ENCODE results near the gene TBPL1. TPM values are rescaled to one million over a fixed set of nuclear protein-coding genes. Genes with fewer than 3 reads are reported as not detected.
"Not testable (repeated sequence)": the region's sequence is repeated elsewhere in the genome, so short reads cannot be mapped to it uniquely, and the experiment has no call there.

The TBPL1 gene
- total RNA-seq, 1 donor from 2014 or later, result 14.5 TPM

GRCh38 chr6:133967835-133968234 lies 14.8 kb downstream of the TBPL1 start:
- DNase-seq (ENCODE audit: missing footprints); intact Hi-C loops (cut with DNase I); ATAC-seq: not testable (repeated sequence)

GRCh38 chr6:133969285-133969920 lies 16.4 kb downstream of the TBPL1 start:
- intact Hi-C loops (cut with DNase I), result no loop called here
- no peak for DNase-seq (ENCODE audit: missing footprints)

GRCh38 chr6:133969921-133970295 lies 16.9 kb downstream of the TBPL1 start:
- no peak for ATAC-seq
- no peak for DNase-seq (ENCODE audit: missing footprints)
- intact Hi-C loops (cut with DNase I), result no loop called here

More at GRCh38 chr6:133969285-133969920, 16.4 kb downstream of the TBPL1 start:
- ATAC-seq, result no peak

GRCh38 chr6:133971861-133972260 lies 18.8 kb downstream of the TBPL1 start:
- ATAC-seq (no peak), DNase-seq (ENCODE audit: missing footprints) (no peak)
- intact Hi-C loops (cut with DNase I), result loop anchor here (2.0 kb wide), 1 partner anchor 19 kb away; the partner anchor contains the start of gene TBPL1

GRCh38 chr6:133972388-133972787 lies 19.4 kb downstream of the TBPL1 start:
- DNase-seq (ENCODE audit: missing footprints) (no peak), ATAC-seq (no peak)
- intact Hi-C loops (cut with DNase I), result loop anchor here (2.0 kb wide), 1 partner anchor 20 kb away; the partner anchor contains the start of gene TBPL1

- no peak for ATAC-seq
- intact Hi-C loops (cut with DNase I), result loop anchor here (1.0 to 2.0 kb wide), 2 partner anchors 21 to 91 kb away; partner anchors contain the start of gene TBPL1
- no peak for DNase-seq (ENCODE audit: missing footprints)
Measured at GRCh38 chr6:133973109-133973971, 20.3 kb downstream of the TBPL1 start.

- ATAC-seq, result peak; percentile 65
- intact Hi-C loops (cut with DNase I), result no loop called here
Measured at GRCh38 chr6:133977983-133978895, 25.2 kb downstream of the TBPL1 start.

GRCh38 chr6:133978896-133979240 lies 25.8 kb downstream of the TBPL1 start:
- intact Hi-C loops (cut with DNase I), result no loop called here
- no peak for ATAC-seq

More at GRCh38 chr6:133977983-133978895, 25.2 kb downstream of the TBPL1 start:
- no peak for DNase-seq (ENCODE audit: missing footprints)

GRCh38 chr6:133979269-133979963 lies 26.4 kb downstream of the TBPL1 start:
- ATAC-seq; intact Hi-C loops (cut with DNase I); DNase-seq (ENCODE audit: missing footprints): not testable (repeated sequence)

More at GRCh38 chr6:133978896-133979240, 25.8 kb downstream of the TBPL1 start:
- no peak for DNase-seq (ENCODE audit: missing footprints)

GRCh38 chr6:133980168-133980567 lies 27.1 kb downstream of the TBPL1 start:
- intact Hi-C loops (cut with DNase I), result no loop called here
- no peak for ATAC-seq
- no peak for DNase-seq (ENCODE audit: missing footprints)

GRCh38 chr6:133983099-133983939 lies 30.3 kb downstream of the TBPL1 start:
- peak; percentile 72 for DNase-seq (ENCODE audit: missing footprints)
- no peak for ATAC-seq
- intact Hi-C loops (cut with DNase I), result no loop called here

GRCh38 chr6:133985970-133986369 lies 32.9 kb downstream of the TBPL1 start:
- no peak for ATAC-seq
- DNase-seq (ENCODE audit: missing footprints), result no peak
- intact Hi-C loops (cut with DNase I), result no loop called here

GRCh38 chr6:133986942-133987341 lies 33.9 kb downstream of the TBPL1 start:
- no peak for ATAC-seq

GRCh38 chr6:133989525-133989924 lies 36.5 kb downstream of the TBPL1 start:
- ATAC-seq, result no peak
- intact Hi-C loops (cut with DNase I), result no loop called here

More at GRCh38 chr6:133986942-133987341, 33.9 kb downstream of the TBPL1 start:
- DNase-seq (ENCODE audit: missing footprints), result no peak
- intact Hi-C loops (cut with DNase I), result no loop called here

GRCh38 chr6:133990321-133990720 lies 37.3 kb downstream of the TBPL1 start:
- ATAC-seq (no peak), DNase-seq (ENCODE audit: missing footprints) (no peak)

More at GRCh38 chr6:133989525-133989924, 36.5 kb downstream of the TBPL1 start:
- DNase-seq (ENCODE audit: missing footprints), result no peak

GRCh38 chr6:133991096-133991593 lies 38.1 kb downstream of the TBPL1 start:
- peak; percentile 45 for ATAC-seq
- no peak for DNase-seq (ENCODE audit: missing footprints)
- intact Hi-C loops (cut with DNase I), result loop anchor here (5.0 kb wide), 1 partner anchor 71 kb away; no protein-coding TSS in a partner anchor

More at GRCh38 chr6:133990321-133990720, 37.3 kb downstream of the TBPL1 start:
- intact Hi-C loops (cut with DNase I), result loop anchor here (5.0 kb wide), 1 partner anchor 72 kb away; no protein-coding TSS in a partner anchor

Data from Right ventricle myocardium inferior (tissue), 1 donor.